Panc1 (cell line): ENCODE results near the gene ZYX. TPM values are rescaled to one million over a fixed set of nuclear protein-coding genes. Genes with fewer than 3 reads are reported as not detected.

Experiments used
- ATAC-seq: fragments of 200-7000 bp; cut with Tn5 transposase; 2 replicates; pipeline ENCODE4 v1.9.1; 2020; ENCODE audit warnings: mild to moderate bottlenecking, moderate library complexity
- BruUV-seq: library from RNA; stranded (reverse); fragments of 400-500 nt; replicated peaks from 2 replicates; lab custom pipeline; 2021; lab: Mats Ljungman, UMichigan
- CTCF ChIA-PET: fragments of 300-600 bp; sonication (Branson Sonifier 250); formaldehyde crosslinking; loops from one replicate; lab custom pipeline; 2022; ENCODE audit warnings: antibody characterized with exemption; lab: Charles Lee
- POLR2A ChIA-PET: fragments of 300-600 bp; sonication (Branson Sonifier 250); formaldehyde crosslinking; loops from one replicate; lab custom pipeline; 2022; ENCODE audit warnings: antibody characterized with exemption; lab: Charles Lee
- DNase-seq: peaks from one replicate; pipeline ENCODE4 v3.0.0-alpha.2; 2010; ENCODE audit warnings: low read depth, low spot score
- H3K27ac ChIP-seq: 2 replicates; pipeline ENCODE4 v1.5.1; 2011; ENCODE audit warnings: mild to moderate bottlenecking, low read length, inconsistent platforms
- H3K27me3 ChIP-seq: fragments of 200-500 bp; sonication (Bioruptor generic); 2 replicates; pipeline ENCODE4 v1.6.0; 2014; ENCODE audit warnings: low read length, inconsistent platforms; ENCODE audit not compliant: control insufficient read depth, insufficient read depth
- H3K36me3 ChIP-seq: fragments of 200-500 bp; sonication (Bioruptor generic); 2 replicates; pipeline ENCODE4 v1.5.1; 2014; ENCODE audit warnings: inconsistent platforms, mild to moderate bottlenecking, low read length, moderate library complexity; ENCODE audit not compliant: control insufficient read depth, insufficient read depth
- H3K4me1 ChIP-seq: 2 replicates; pipeline ENCODE4 v1.5.1; 2011; ENCODE audit warnings: inconsistent platforms, mild to moderate bottlenecking, low read length, moderate library complexity; ENCODE audit not compliant: control insufficient read depth, insufficient read depth
- H3K4me3 ChIP-seq, 2 experiments: 2 replicates each; pipeline ENCODE4 v1.5.1; 2011 to 2012; ENCODE audit warnings: low read depth in 2 of 2, low read length in 2 of 2, mild to moderate bottlenecking in 2 of 2, inconsistent platforms in 1 of 2, moderate library complexity in 1 of 2
- H3K9me3 ChIP-seq: fragments of 200-500 bp; sonication (Bioruptor generic); 2 replicates; pipeline ENCODE4 v1.5.1; 2014; ENCODE audit warnings: low read depth, mild to moderate bottlenecking, inconsistent platforms, low read length, moderate library complexity; ENCODE audit not compliant: control insufficient read depth, insufficient read depth
- CTCF ChIP-seq: fragments of 450-650 bp; IDR thresholded peaks from 2 replicates; pipeline ENCODE4 v1.5.1; 2017; ENCODE audit warnings: mild to moderate bottlenecking
- POLR2AphosphoS5 ChIP-seq: IDR thresholded peaks from 2 replicates; pipeline ENCODE4 v1.6.1; 2012; ENCODE audit warnings: mild to moderate bottlenecking, low read depth, low read length, moderate library complexity
- REST ChIP-seq, 2 experiments: IDR thresholded peaks; 2 replicates each; pipeline ENCODE4 v1.6.1; 2011 to 2012; ENCODE audit warnings: low read depth in 2 of 2, control low read depth in 1 of 2, low read length in 1 of 2, mild to moderate bottlenecking in 1 of 2, moderate library complexity in 1 of 2; ENCODE audit not compliant: insufficient read depth in 1 of 2
- SIN3A ChIP-seq: IDR thresholded peaks from 2 replicates; pipeline ENCODE4 v1.6.1; 2012; ENCODE audit warnings: low read depth, mild to moderate bottlenecking, low read length, moderate library complexity, borderline replicate concordance; ENCODE audit not compliant: insufficient read depth
- TCF7L2 ChIP-seq: IDR thresholded peaks from 2 replicates; pipeline ENCODE4 v1.6.1; 2011; ENCODE audit warnings: mild to moderate bottlenecking, low read depth, low read length, inconsistent platforms
- in situ Hi-C: cut with HindIII; loops from 2 replicates; pipeline ENCODE4 v1.10.0; 2016; ENCODE audit warnings: low sequenced_read_pairs, low pct_unique_long_range_greater_than_20kb
- intact Hi-C: fragments of 100-400 bp; cut with micrococcal nuclease; formaldehyde crosslinking; loops from one replicate; pipeline ENCODE4 v1.10.0; 2022; ENCODE audit not compliant: unreplicated experiment
- total RNA-seq: library from RNA; stranded (reverse); gene quantifications from one replicate; pipeline ENCODE4 v1.2.1, GENCODE V29; 2021; ENCODE audit not compliant: unreplicated experiment

The ZYX gene
- total RNA-seq, 1 experiment from 2014 or later: 169 TPM

GRCh38 chr7:143368387-143368786 is 12.8 kb upstream of the ZYX start:
- no peak for ATAC-seq
- intact Hi-C loops (no loop called here), in situ Hi-C loops (no loop called here)
- Histone ChIP-seq H3K4me3 (no peak overlapping the region), H3K36me3 (no peaks in the 10 kb centered on the region), H3K27me3 (peaks cover 19% of the 10 kb centered on the region), H3K4me1 (peaks cover 8% of the 10 kb centered on the region; the same call in 1 of the 2 replicates), H3K27ac (no peak overlapping the region), H3K9me3 (no peaks in the 10 kb centered on the region)
- POLR2A ChIA-PET: no interaction called here
- CTCF ChIA-PET: no interaction called here
- no TSS peak for BruUV-seq
- DNase-seq: no peak
- TF ChIP-seq TCF7L2: no peak
- TF ChIP-seq CTCF: no peak
- no peak for TF ChIP-seq POLR2AphosphoS5
- TF ChIP-seq SIN3A: no peak
- no peak for TF ChIP-seq REST (IDR thresholded peaks at IDR 0.05; ENCODE audit: insufficient read depth in 1 of 2, low read depth in 2 of 2, low read length in 1 of 2)

GRCh38 chr7:143369678-143370651 is 11.2 kb upstream of the ZYX start:
- ATAC-seq (no peak), DNase-seq (no peak)
- TF ChIP-seq POLR2AphosphoS5: no peak
- no peak for TF ChIP-seq TCF7L2
- TF ChIP-seq SIN3A: no peak
- TF ChIP-seq CTCF: no peak
- TF ChIP-seq REST (IDR thresholded peaks at IDR 0.05; ENCODE audit: insufficient read depth in 1 of 2, low read depth in 2 of 2, low read length in 1 of 2): no peak
- Histone ChIP-seq H3K27ac (no peak overlapping the region), H3K36me3 (no peaks in the 10 kb centered on the region), H3K4me1 (peaks cover 8% of the 10 kb centered on the region; the same call in 1 of the 2 replicates), H3K27me3 (peaks cover 6% of the 10 kb centered on the region), H3K4me3 (no peak overlapping the region), H3K9me3 (no peaks in the 10 kb centered on the region)
- POLR2A ChIA-PET: no interaction called here
- intact Hi-C loops: no loop called here
- BruUV-seq: no TSS peak
- CTCF ChIA-PET: interaction anchor here (0.6 kb wide), 1 partner anchor 83 kb away, joined by 3 read pairs; no protein-coding TSS in a partner anchor
- in situ Hi-C loops: no loop called here
